Stimulated activated CD4-positive, alpha-beta T cell treated with anti-CD3 and anti-CD28 coated beads, Interleukin-1b, Interleukin-23, amount 100 ng/mL, for 1 hour (primary cell): Measurements from ENCODE around the gene TRABD2B.

Experiments
- DNase-seq, 2 donors: peaks; one replicate each; pipeline ENCODE4 v3.0.0-alpha.2; 2020; ENCODE audit warnings: low read depth in 2 of 2

TRABD2B gene

GRCh38 chr1:47935856-47936255, 61.3 kb downstream of the TRABD2B start:
- no peak for DNase-seq

GRCh38 chr1:47935163-47935562, 62.0 kb downstream of the TRABD2B start:
- DNase-seq = no peak

- no peak for DNase-seq
These were observed 62.9 kb downstream of the TRABD2B start for GRCh38 chr1:47934243-47934805.

- no peak for DNase-seq
These were observed 64.4 kb downstream of the TRABD2B start for GRCh38 chr1:47932743-47933142.

- no peak for DNase-seq
These were observed 65.8 kb downstream of the TRABD2B start for GRCh38 chr1:47931395-47931794.

- DNase-seq = no peak
These were observed 66.9 kb downstream of the TRABD2B start for GRCh38 chr1:47930210-47930840.

- no peak for DNase-seq
These were observed 70.0 kb downstream of the TRABD2B start for GRCh38 chr1:47927165-47927564.

GRCh38 chr1:47926461-47926999, 70.7 kb downstream of the TRABD2B start:
- no peak for DNase-seq

GRCh38 chr1:47924270-47925048, 72.7 kb downstream of the TRABD2B start:
- DNase-seq = no peak

- no peak for DNase-seq
These were observed 75.2 kb downstream of the TRABD2B start for GRCh38 chr1:47921935-47922415.

- DNase-seq = no peak
These were observed 77.9 kb downstream of the TRABD2B start for GRCh38 chr1:47919113-47919833.

GRCh38 chr1:47918257-47918867, 78.8 kb downstream of the TRABD2B start:
- DNase-seq = no peak

- no peak for DNase-seq
These were observed 79.5 kb downstream of the TRABD2B start for GRCh38 chr1:47917687-47918086.

GRCh38 chr1:47915677-47916353, 81.4 kb downstream of the TRABD2B start:
- DNase-seq = no peak

- no peak for DNase-seq
These were observed 82.1 kb downstream of the TRABD2B start for GRCh38 chr1:47914952-47915676.

- no peak for DNase-seq
These were observed 82.8 kb downstream of the TRABD2B start for GRCh38 chr1:47914218-47914938.

GRCh38 chr1:47913225-47913823, 83.9 kb downstream of the TRABD2B start:
- no peak for DNase-seq

GRCh38 chr1:47912756-47913155, 84.4 kb downstream of the TRABD2B start:
- no peak for DNase-seq

- DNase-seq = no peak
These were observed 85.3 kb downstream of the TRABD2B start for GRCh38 chr1:47911892-47912291.
